Hematopoietic multipotent progenitor cell (in vitro differentiated cells): ENCODE results near the gene KRTAP10-1. TPM values are rescaled to one million over a fixed set of nuclear protein-coding genes. Genes with fewer than 3 reads are reported as not detected.

Experiments
- DNase-seq, 3 donors: peaks; one replicate each; pipeline ENCODE4 v3.0.0-alpha.2; 2011 to 2015; ENCODE audit warnings: low read depth in 2 of 3, low spot score in 2 of 3
- total RNA-seq: library from RNA; depleted of rRNA; stranded (reverse); fragments of >200 nt; gene quantifications from one replicate; pipeline ENCODE4 v1.2.3, GENCODE V29; 2012

The KRTAP10-1 gene
- total RNA-seq, 1 donor: not detected

DNA sequence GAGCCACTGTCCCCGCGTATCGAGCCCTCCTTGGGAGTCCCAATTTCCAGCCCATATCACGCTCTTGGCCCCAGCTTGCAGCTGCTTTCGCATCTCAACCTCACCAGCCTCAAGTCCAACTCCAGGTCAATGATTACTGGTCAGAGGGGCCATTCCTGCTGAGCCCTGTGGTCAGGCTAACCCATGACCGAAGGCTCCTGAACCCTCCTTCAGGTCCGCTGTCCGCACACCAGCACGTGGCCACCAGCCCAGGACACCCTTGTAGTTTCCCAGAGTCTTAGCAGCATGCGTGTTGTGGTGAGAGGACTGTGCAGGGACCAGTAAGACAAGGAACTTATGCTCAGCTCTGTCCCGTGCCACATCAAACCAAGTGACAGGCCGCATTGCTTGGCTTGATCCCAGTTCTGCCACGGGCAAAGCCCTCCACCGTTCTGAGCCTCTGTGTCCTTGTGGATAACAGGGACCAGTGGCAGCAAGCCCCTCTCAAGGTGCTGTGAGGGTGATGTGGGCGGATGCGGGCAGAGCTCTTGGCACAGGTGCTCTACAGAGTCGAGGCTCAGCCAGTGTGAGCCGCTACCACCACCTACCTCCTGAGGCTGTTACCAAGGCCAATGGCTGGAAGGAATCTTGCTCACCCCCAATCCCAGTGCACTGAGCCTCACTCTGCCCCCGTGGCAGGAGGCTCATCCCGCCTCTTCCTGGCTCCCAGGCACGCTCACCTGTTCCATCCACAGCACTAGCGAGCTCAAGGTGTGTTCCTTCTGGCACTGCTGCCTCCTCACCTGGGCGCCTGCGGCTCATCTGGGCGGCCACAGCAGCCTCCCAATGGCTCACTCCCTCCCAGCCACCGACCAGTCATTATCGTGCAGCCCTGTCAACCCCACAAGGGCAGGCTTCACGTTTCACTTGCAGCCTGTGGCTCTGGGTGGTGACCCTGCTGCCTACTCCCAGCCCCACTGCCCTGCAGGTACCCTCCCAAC lies 20.4 kb downstream of the KRTAP10-1 start:
- DNase-seq: no peak

DNA sequence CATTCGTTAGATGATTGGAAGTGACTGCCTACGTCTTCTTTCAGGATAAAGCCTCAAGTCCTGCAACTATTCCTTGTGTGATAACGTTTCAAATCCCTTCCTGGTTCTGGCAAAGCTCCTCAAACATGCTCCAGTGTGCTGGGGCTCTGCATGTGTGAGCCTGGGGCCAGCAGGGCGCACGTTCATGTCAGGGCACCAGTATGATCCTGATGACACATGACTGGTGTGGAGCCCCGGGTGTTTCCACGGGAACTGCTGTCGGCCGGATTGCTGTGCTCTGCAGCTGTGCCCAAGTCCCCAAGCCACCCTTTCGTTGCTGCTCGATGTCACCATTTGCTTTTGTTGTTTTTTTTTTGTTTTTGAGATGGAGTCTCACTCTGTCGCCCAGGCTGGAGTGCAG lies 21.3 kb downstream of the KRTAP10-1 start:
- DNase-seq: no peak

DNA sequence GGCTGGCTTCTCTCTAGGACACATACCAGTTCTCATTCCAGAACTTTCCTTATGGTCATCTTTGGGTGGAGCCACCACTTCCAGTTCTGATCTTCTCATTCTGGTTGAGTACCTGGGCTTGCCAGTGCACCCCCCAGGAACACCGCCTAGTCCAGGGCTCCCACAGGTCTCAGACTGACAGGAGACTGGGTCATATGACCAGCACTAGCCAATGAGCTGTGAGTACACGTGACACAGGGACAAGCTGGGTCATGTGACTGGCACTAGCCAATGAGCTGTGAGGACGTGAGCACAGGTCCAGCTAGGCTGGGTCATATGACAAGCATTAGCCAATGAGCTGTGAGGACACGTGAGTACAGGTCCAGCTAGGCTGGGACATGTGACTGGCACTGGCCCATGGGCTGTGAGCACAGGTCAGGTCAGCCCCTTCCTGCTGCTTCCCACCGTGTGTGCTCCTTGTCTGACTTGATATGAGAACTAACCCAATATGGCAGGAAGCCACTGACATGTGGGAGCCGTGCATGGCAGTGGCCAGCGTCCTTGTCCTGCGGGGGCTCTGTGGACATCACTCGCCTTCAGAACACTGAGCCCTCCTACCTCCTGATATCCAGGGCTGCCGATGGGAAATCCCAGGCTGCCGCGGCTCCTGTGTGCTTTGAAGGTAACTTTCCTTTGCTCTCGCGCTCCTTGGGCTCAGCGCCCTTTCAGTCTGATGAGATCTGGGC lies 22.7 kb downstream of the KRTAP10-1 start:
- no peak for DNase-seq

DNA sequence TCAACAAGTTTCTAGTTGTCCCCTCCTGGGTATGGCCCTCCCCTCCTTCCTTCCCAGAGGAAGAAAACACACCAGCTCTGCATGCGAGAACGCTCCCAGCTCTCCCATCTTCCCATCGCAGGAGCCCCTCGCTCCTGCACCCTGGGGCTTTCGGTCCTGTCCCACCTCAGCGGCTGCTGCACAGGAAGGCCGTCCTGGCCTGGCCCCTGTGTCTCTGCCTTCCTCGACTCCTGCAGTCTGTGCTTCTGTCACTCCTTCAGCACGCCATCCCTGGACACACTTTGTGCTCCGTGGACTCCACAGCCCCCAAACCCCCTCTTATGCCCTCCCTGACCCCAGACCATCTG lies 23.2 kb downstream of the KRTAP10-1 start:
- no peak for DNase-seq

DNA sequence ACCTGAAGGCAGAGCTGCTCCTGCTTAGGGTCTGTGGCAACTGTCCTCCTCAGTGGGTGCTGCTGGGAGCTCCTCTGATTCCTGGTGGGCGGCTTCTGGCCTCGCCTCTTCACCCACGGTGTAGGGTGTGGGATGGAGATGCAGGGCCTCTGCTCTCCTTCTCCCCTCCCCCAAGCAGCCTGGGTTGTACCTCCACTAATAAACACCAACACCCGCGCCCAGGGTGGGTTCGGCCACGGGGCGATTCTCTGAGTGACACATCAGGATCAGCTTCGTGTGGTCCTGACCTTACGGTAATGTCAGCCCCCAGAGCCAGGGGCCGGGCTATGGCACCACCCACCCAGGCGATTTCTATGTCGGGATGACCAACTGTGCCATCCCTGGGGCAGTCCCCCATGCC lies 23.7 kb downstream of the KRTAP10-1 start:
- no peak for DNase-seq

DNA sequence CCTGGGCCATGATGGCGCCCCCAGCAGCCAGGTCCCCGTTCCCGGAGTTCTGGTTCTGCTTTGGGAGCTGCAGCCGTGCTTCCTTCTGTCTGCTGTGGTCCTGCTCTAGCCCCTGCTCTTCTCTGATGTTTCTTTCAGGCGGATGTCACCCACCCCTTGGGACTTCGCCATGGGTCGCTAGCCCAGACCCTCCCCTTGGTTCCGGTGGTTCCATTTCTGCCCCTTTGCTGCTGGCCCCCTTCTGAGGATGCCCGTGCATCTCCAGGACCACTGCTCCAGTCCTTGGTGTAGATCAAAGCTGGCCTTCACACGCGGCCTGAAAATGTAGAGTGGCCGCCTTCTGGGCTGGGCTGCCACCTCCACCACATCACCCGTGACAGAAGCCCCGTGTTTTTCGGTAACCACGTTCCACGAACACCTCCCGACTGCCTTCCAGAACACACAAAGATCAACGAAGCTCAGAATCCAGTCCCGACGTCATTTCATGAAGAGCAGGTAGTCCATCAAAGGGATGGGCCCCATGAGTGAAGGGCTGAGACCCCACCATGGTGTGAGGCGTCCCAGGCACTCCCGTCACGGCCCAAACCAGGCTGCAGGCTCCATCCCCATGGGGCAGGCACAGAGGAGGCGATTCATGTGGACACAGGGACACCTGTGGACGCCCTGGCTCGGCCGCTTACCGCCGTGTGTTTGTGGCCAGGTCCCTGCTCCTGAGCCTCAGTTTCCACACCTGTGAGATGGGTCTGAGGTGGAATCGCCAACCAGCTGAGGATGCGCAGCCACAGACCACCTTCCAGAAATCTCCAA lies 24.4 kb downstream of the KRTAP10-1 start:
- DNase-seq: no peak

DNA sequence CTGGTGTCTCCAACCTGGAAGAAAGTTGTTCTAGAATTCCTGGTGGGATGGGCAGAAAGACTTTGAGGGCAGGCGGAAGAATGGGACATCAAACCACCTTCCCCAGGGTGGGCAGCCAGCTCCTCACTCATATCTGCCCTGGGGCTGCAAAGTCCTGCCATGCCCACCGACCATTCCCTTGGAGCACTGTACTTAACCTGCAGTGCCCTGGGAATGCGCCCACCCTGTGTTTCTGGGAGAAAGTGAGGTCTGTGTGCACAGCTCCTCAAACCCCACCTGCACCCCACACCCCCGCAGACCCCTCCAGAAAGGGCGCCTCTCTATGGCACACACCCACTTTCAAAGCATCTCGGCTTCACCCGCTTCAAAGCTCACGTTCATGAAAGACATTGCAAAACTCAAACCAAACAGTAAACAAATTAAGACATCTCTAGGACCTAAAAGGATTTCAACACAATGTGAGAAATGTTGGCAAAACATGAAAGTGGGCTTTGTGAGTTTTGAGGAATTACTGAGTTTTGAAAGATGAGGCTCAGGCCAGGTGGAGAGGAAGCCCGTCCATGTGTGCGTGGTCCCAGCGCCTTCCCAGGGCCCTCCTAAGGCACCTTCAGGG lies 25.1 kb downstream of the KRTAP10-1 start:
- no peak for DNase-seq

DNA sequence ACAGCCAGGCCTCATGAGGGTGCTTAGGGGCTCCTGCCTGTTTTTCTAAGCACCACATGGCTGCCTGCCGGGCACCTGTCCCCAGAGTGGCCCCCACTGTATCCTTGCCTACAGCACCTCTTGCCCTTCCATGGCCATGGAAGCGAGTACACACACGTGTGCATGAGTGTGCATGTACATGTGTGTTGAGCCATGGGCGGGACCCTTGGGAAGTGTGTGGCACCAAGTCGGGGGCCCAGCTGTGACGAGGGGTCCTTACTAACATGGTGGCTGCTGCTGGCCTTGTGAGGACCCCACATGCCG lies 25.8 kb downstream of the KRTAP10-1 start:
- no peak for DNase-seq

DNA sequence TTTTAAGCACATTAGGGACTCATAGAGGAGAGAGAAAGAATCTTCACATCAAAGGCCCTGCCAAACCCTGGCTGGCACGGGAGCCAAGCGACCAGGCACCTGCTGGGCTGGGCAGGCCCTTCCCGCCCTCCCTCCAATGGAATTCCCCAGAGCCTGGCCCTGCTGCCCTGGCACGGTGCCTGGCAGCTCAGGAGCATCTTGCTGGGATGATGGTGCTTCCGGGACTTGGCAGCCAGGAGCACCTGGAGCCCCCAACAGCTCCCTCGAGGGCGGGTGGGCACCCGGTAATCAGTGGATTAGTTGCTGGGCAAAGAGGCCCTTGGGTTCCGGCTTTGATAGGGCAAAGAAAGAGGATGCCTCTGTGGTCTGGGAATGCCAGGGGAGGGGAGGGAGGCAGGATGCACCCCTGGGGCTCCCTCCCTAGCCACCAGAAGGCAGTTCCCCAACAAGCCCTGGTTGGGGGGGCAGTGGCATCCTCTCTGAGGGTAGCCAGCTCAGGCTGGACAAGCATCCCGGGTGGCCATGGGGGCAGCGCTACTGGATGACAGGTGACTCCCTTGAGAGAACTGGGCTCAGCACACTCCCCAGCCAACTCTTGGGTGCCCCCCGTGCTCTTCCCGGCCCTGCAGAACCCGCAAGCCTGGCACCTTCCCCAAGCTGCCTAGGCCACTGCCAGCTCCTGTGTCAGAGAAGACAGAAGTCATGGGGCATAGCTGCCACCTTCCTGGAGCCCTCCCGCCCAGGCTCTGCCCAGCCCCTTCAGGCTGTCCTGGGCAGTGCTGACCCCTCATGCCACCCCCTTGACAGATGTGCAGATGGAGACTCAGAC lies 26.4 kb downstream of the KRTAP10-1 start:
- DNase-seq: no peak

DNA sequence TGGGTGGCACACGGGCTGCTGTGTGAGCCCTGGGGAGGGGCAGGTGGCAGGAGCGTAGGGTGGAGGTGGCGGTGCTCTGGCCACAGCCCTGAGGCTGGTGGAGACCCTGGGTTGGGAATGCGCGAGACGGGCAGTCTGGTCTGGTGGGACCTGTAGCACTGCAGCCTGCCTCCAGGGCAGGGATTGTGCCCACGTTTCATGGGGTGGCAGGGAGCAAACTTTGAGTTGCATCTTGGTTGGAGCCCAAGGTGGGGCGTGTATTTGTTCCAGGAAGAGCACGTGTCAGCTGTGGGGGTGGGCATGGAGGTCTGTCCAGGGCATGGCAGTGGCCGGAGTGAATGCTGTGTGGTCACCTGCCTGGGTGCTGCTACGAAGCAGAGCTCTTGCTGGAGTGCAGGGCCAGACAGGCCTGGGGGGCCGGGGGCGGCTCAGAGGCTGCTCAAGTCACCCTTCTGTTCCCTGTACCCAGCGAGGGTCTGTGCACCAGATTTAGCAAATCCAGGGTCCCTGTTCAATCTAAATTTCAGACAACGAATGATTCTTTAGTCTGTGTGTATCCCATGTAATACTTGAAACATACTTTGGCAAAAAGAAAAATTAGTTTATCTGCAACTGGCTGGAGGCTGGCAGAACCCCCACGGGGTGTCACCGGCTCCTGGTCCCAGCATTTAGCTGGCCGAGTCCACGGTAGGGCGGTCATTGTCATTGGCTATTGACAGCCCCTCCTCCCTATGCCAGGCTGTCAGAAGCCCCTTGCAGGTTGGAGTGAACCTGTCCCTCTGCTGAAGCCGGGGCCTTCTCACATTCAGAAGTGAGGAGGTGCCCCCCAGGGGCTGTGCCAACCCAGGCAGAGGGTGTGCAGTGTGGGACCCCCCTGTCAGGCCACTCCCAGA lies 27.3 kb downstream of the KRTAP10-1 start:
- DNase-seq: no peak

DNA sequence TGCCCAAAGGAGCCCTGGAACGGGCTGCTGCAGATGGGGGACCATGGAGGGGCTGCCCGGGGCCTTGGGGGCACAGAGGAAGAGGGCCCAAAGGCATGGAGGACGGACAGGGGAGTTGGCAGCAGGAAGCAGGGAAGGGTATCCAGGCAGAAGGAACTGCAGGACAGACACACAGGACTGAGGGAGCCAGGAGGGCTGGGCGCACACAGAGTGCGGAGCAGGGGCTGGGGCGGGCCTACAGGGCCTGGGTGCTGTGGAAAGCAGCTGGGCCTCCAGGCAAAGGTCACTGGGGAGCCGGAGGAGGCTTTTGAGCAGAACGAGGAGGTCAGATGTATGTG lies 28.1 kb downstream of the KRTAP10-1 start:
- no peak for DNase-seq

DNA sequence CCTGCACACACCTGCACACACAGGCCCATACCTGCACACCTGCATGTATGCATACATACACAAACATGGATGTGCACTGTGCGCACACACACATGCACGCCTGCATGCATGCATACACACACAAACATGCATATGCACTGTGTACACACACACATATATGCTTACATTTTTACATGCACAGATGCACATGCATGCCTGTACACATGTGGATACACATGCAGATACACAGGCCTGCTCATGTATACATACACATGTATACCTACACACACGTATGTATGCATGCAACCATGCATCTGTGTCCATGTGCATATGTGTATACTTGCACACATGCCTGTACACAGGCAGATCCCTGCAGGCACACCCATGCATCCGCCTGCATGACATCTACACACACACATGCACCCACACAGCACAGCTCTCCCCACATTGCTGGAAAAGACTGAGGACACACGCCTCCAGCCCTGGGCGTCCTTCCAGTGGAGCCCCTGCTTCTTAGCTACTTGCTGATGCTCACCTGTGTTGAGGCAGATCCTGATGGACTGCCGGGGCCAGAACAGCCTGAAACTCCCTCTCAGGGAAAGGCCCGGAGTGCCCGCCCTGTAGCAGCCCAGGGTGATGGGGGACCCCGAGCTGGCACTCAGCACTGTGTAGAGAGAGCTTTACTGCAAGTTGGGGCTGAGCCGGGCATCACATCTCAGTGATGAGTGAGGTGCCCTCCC lies 28.6 kb downstream of the KRTAP10-1 start:
- no peak for DNase-seq

DNA sequence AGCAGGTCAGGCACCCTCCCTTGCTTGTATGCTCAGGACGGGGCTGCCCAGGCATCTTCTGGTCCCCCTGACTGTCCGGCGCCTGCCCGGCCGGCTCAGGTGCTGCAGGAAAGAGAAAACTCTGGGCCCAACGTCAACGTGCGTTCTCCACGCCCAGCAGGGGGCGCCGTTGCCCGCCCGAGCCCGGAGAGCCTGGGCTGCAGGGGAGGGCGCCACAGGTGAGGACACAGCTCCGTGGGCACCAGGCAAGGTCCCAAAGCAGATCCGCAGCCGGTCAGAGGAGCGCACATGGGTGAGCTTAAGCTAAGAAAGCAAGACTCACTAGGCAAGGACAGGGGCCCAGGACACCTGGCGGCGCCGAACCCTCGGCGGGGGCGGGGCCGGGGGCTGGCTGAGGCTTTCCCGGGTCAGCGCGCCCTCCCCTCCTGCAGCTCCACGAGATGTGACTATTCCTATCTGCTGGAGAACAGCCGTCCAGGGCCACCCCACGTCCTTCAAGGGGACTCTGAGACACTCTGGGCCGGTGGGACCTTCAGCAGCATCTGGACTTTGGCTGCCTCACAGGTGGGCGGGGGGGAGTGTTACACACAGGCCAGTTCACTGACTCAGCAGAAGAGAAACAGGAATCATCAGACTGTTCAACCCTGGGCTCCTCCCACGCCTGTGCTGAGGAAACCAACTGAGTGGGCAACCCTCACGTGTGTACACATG lies 29.3 kb downstream of the KRTAP10-1 start:
- peak; percentile 60 to 80 (median 76) for DNase-seq

DNA sequence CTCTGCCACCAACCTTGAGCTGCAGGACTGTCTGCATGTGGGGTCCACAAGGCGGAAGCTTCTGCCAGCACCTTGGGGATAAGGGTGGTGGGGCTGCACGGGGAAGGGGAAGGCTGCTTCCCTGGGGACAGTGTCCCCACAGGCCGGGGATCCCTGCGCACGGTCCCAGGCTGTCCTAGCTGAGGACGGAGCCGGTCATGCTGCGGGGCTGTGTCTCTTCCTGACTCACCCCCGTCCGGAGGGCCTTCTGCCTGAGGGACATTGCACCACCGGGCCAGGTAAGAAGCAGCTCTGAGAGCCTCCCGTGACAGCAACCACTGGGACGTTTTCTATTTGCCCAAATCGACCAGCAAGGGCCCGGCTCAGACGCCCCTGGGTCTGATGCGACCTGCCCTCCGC lies 29.9 kb downstream of the KRTAP10-1 start:
- DNase-seq: no peak

DNA sequence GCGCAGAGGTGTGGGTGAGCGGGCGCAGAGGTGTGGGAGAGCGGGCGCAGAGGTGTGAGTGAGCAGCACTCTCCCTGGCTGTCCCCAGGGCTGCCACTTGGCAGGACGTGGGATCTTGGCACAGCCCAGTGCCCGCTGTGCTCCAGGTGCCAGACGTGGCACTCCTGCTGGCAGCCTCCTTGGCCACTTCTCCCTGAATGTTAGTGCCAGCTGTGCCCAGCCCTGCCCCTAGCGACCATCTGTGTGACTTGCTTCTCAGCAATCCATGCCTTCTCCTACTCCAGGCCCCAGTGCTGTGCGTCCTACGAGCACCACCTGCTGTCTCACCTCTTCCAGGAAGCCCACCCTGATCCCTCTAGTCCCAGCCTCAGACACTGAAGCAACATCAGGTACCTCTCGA lies 30.5 kb downstream of the KRTAP10-1 start:
- DNase-seq: no peak

DNA sequence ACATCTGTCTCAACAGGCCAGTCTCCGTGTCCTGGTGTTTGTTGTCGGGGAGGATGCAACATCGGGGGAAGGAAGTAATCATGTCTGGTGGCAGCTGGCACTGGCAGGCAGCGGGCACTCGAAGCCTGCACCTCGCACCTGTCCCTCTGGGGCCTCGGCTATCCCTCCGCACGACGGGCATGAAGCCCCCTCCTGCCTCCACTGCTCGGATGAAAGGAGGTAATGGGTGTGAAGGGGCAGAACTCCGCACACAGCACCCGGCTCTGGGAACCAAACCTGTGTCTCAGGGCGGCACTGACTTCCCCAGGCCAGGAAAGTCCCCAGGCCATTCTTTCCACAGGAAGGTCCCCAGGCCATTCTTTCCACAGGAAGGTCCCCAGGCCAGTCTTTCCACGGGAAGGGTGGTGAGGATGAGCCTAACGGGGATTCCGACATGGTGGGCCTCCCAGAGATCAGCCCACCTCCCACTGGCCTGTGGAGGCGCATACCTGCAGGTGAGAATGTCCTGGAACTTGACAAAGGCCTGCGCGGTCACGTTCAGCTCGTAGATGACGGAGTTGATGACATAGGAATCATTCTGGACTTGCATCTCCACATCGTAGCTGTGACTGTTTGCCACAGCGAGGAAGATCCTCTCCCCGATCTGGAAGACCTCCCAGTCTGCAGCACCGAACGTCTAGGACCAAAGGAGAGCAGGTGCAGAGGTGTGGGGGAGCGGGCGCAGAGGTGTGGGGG lies 31.1 kb downstream of the KRTAP10-1 start:
- DNase-seq: no peak

DNA sequence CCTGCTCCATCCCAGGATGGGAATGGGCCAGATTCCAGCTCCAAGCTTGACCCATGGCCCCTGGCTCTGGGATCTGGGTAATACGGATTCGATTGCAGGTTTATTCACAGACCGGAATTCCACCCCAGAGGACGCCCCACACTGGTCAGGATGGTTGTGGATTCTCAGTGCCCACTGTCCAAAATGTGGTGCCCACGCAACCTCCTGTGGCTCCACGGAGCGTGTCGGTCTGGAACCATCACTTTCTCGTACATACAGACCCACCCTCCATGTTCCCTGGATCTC lies 31.6 kb downstream of the KRTAP10-1 start:
- DNase-seq: no peak
